HG03469 (cell line): ENCODE data around the gene MRRF.
"Not testable (repeated sequence)": the region's sequence is repeated elsewhere in the genome, so short reads cannot be mapped to it uniquely, and the experiment has no call there.

Experiments used
- ATAC-seq: cut with Tn5 transposase; IDR thresholded peaks from one replicate; pipeline ENCODE4 v1.9.1; 2021; ENCODE audit warnings: mild to moderate bottlenecking, moderate library complexity, moderate number of reproducible peaks; ENCODE audit not compliant: unreplicated experiment

The MRRF gene

DNA sequence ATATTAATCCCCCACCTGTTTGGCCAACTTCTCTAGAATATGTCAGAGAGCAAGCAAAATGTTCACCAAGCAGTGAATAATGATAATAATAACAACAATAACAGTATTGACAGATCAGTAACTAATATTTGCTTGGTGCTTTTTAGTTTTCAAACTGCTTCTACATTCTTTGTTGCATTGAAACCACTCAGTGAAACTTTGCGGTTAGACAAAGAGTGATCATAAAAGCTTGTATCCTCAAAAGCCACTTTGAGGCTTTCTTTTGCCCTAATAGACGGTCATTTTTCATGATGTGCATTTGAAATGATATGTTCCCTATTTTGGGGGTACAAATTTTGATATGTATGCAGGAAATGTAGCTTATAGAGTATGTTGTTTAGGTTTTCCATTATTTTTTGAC lies 62.5 kb downstream of the MRRF start:
- no peak for ATAC-seq

DNA sequence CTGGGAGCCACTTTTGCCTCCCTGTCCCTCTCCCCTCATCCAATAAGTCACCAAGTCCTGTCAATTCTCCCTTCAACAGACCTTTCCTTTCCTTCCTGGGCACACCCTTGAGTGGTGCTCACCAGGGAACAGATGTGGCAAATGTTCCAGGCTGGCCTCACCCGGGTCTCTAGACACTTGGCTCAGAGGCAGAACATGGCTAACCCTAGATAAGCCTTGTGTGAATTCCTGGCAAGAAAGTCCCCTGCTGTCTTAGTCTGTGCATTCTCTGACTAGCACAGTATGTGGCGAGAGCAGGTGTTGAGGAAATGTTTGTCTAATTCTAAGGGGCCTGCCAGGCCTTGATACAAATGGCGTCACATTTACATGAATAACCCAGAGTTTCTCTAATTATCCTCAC lies 64.9 kb downstream of the MRRF start:
- no peak for ATAC-seq

DNA sequence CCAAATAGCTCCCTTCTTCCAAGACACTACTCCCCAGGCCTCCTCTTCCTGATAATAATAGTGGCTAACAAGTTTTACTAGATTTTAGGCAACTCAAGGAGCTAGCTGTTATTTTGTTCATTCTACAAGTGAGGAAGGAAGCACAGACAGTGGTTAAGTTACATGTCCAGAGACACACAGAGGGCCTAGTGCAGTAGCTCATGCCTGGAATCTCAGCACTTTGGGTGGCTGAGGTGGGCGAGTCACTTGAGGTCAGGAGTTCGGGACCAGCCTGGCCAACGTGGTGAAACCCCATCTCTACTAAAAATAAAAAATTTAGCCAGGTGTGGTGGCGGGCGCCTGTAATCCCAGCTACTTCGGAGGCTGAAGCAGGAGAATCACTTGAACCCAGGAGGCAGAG lies 65.8 kb downstream of the MRRF start:
- not testable (repeated sequence) for ATAC-seq

DNA sequence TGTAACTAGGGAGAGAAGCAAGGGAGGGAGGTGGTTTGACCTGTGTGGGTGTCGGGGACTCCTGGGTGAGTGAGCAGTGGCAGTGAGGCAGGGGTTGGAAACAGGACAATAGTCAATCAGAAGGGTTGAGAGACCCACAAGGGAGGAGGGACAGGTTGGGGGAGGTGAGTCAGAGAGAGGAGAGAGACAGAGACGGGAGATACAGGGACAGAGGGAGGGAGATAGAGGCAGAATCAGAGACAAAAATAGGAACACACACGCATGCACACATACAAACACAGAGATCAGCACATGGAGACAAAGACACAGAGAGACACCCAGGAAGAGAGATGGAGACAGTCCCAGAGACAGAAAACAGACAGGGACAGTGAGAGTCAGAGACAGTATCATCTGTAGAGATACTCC lies 66.8 kb downstream of the MRRF start:
- no peak for ATAC-seq

DNA sequence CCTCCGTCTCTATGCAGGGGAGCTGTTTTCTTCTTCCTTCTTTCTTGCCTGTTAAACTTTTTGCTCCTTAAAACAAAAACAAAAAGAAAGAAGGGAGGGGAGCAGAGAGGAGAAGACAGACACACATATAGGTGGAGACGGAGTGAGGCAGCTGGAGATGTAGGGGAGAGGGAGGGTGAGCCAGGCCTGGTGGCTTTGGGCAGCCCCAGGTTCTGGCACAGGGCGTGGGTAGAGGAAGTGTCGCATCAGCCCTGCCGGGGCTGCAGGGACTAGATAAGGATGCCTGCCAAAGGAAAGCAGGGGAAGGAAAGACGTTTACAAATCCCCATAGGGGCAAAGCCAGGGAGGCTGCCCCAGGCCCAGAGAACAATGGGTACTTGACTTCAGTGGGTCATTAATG lies 67.4 kb downstream of the MRRF start:
- no peak for ATAC-seq

DNA sequence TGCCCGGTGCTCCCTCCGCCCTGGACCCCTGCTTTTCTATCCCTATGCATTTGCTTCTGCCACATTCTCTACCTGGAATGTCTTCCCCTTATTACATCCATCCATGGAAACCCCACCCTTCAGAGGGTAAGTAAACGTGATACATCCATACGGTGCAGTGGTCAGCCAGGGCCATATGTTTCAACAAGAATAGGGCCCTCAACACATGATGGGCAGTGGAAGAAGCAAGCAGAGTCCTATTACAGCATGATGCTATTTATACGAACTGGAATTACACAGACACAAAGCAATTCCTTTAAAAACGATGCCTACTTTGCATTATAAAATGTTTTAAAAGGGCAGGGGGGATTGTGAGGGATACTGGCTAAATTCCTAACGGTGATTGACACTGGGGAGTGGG lies 68.0 kb downstream of the MRRF start:
- no peak for ATAC-seq

DNA sequence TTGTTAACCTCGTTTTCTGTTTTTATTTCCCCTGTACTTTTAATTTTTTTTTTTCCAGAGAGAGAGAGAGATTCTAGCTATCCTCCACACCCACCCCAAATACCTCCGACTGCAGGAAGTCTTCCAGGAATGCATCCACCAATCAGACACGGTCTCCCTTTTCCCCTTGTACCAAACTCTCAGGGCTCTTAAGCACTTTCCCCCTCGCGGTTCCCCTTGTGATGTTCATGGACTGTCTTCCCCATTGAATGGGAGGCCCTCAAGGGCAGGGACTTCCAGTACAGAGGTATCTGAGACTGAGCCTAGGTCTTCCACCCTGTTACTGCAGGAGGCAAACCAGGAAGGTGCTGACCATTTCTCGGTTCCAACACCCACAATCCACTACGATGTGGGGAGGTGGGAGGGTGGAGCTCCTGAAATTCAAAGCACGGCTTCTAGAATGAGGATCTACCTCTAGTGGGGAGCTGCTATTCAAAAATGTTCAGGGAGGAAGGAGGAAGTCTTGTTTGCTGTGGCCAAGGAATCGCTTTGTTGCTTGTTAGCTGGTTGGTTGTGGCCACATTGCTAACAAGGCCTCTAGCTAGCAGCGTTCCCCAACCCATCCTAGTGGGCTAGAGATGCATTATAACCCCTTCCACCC lies 68.6 kb downstream of the MRRF start:
- no peak for ATAC-seq

DNA sequence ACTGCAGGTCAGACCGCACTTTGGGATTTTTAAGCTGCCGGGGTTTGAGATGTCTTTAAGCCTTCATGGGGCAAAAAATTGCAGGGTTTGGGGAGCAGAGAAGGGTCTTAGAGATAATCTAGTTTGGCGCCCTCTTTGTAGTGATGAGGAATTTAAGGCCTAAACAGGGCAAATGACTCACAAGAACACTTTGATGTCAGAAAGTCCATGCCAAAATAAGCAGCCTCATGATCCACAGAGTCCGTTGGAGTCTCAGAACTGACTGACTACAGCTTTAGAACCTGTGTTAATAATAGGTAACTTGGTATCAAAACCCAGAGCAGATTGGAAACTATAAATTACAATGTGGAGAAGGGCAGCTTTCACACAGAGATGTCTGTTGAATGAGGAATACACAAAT lies 70.2 kb downstream of the MRRF start:
- no peak for ATAC-seq

DNA sequence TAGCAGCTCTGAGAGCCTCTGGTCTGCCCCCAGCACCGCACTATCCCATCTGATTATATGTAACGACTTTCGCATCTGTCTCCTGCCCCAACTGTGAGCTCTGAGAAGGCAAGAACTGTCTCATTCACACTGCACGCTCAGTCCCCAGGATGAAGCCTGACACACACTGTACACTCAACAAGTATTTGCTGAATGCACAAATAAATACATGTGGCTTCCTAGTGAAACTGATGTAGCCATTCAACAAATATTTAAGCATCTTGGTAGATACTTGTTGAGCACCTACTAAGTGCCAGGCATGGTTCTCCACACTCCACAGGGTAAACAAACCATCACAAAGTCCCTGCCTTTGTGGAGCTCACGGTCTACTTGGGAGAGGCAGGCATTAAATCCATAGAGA lies 71.5 kb downstream of the MRRF start:
- ATAC-seq = no peak

DNA sequence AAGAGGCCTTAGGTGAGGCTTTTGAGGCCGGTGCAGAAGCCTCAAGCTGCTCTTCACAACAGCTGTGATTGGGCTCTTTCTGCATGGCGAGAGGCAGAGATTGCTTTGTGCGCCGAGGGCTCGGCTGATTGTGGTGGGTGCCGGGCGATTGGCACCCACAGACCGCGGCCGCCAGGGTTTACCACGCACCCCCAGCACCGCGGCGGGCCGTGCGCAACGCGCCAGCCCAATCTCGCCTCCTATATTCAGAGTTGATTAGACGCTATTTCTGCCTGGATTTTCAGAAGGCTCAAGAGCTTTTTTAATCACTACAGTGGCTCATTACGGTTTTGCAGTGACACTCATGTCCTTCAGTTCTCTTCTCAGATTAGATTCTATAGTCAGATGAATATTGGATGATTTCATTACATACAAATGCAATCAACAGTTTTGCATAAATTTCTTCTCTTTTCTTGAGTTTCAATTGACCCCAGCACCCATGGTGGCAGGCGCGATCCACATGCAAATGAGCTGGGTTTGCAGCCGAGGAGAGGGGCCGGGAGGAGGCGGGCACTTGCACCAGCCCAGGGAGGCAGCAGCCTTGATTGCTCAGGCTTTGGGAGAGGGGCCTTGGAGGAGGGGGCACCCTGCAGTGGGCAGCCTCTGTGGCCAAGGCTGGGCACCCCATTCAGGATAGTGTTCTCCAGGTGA lies 72.3 kb downstream of the MRRF start:
- ATAC-seq = no peak

DNA sequence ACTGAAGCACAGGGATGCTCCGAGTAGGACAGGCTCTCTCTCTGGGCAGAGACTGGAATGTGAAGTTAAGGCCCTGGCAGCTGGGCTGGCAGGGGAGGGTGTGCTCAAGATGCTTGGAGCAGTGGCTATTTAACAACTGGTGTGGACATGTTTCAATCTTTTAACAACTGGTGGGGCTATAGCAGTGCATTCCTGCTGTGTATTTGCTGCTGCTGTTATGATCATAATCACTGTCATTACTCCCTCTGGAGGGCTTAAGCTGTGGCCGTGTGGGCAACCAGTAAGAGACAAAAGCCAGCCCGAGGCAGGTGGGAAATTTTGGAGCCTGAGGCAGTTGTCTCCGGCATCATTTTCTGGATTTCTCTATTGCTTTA lies 72.9 kb downstream of the MRRF start:
- ATAC-seq = no peak

DNA sequence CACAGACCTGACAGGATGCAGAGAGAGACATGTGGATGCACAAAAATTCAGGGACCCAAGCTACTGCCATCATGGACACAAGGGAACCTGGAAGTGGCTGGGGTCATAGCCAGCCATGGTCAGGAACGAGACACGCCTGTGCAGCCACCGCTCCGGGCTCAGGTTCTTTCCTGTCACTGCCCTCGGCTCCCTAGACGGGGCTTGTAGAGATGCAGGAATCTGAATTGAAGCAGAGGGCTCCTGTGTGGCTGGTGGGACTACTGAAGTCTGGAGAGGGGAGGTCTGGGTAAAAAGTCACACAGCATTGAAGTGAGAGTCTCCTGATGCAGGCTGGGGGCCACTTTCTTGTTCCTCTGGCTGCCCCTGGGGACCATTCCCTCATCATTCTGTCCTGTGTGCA lies 73.9 kb downstream of the MRRF start:
- no peak for ATAC-seq

DNA sequence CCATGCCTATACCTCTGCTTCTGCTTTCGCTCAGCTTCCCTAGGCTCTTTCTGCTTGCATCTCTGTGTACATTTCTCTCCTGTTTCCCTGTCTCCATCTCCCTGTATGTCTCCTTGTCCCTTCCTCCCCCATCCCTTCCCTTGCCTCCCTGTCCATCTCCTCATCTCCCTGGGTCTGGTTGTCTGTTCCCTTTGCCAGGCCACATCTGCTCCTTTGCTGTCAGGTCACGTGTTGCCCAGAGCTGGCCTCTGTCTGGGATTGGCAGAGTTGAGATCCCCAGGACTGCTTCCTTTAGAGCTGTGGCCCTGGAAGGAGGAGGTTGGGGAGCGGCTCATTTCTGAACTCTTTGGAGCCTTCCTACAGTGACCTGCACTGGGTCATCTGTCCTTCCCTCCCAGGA lies 74.3 kb downstream of the MRRF start:
- ATAC-seq = no peak

DNA sequence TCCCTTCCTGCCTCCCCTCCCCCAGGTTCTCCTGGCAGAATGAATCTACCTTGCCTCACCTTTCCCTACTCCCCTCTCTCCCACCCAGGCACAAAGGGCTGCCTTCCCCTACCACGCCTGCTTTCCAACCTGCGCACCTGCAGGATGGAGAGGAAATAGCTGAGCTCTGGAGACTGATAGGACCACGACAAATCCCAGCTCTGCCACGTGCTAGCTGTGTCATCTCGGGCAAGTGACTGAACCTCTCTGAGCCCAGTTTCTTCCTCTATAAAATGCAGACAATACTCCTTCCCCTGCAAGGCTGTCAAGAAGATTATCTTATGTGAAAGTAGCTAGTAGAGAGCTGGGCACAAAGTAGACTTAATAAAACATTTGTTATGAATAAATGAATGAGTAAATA lies 74.9 kb downstream of the MRRF start:
- ATAC-seq = no peak

DNA sequence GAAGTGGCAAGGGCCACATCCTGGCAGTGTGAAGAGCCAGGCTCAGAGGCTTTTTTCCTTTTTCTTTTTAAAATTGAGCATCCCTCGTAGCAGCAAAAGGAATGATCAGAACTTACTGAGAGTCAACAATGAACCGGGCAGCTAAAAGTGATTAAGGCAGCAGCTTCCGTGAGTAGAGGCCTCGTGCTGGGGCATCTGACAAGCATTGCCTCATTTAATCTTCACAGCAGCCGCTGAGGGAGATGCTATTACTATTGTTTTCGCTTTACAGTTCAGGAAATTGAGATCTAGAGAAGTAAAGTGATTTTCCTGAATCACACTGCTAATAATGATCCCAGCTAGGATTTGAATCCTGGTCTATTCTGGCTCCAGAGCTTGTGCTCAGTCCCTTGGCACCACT lies 75.5 kb downstream of the MRRF start:
- no peak for ATAC-seq

DNA sequence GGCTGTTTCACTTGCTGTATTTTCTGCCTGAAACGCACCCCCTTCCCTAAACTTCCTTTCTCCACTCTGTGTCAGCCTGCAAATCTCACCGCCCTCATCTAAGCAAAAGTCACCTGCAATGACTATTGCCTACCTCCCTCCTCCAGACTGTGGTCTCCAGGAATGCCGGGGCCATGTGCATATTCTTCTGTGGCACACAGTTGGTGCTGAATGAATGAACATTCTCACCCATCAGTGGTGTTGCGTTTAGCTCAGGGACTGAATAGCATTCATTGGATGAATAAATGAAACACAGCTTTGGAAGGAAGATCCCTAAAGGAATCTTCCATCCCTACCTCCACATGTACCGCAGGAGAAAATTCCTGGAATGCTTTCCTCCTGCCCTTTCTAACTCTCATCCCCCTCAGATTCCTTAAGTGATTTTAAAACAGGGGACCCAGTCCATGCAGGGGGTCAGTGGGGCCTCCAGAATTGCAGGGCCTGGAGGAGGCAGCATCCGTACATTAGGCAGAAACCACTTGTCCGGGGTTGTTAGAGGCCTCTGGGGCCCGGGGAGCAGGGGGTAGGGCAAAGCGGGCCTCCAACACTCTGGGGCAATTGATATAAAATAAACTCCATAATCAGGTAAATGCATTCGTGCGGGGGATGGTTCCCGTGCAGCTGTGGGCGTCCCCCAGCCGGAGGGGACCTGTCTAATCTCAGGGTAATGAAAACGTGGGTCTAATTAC lies 77.8 kb downstream of the MRRF start:
- ATAC-seq = no peak

DNA sequence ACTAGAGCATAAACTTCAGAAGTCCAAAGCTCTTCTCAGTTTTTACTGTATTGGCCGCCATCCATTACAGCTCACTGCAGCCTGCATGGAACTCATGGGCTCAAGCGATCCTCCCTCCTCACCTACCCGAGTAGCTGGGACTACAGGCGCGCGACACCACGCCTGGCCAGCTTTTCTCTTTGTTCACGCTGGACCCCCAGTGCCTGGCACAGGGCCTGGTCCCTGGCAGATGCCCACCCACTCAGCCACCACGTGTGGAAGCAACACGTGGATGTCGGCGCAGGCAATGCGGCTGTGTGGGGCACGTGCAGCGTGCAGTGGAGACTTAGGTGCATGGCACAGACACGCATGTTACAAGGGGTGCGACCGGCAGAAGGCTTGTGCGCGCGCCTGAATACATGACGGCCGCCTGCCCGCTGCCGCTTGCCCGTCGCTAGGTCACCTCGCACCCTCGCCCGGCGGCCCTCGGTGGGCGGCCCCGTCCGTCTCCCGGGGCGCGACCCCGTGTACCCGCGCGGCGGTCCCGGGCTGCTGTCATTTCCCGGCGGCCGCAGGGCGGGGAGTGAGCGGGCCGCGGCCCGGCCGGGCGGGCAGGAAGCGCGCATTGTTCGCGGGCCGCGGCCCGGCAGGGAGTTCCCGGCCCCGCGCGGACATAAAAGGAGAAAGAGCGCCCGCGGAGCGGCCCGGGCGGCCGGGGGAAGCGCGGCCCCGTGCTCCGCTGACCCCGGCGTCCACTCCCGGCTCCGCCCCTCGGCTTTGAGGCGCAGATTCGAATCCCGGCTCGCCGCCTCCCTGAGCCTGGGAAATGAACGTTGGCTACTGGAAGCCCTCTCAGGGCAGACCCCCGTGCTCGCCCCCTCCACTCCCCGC lies 82.0 kb downstream of the MRRF start:
- ATAC-seq = no peak

DNA sequence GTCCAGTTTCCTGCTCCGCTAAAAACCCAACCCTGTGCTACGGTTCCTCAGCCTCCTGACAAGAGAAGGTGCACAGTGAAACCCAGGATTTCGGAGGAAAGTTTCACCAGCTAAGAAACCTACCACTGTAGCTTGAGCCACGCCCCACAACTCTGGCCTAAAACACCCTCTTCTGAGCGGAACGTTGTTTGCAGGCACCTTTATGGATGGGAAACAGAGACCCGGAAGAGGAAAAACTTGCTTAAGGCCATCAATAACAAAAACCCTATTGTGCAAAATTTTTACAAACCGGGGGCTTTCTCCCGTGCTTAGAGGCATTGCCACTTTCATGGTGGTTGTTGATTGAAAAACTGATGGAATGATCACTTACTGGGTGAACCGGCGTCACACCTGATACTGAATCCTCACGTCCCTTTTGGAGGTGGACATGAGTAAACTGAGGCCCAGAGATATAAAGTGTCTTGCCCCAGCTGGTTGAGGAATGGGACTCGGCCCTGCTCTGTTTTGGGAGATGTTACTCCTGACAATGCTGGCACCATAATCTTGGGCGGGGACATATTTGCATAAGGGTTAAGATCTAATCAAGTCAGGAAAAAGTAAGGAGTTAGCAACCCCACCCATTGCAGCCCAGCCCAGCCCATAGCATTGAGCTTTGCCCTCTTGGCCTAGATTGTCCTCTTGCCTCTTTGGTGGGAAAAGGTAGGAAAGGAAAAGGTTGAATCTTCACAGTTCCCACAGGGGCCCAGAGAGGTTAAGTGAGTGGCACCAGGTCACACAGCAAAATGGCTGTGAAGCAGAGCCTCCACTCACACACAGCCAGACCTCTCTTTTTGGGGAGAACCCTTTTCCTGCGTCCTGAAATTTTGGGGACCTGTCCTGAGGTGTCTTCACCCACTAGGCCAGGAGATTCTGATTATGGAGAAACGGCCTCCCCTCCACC lies 82.9 kb downstream of the MRRF start:
- no peak for ATAC-seq

DNA sequence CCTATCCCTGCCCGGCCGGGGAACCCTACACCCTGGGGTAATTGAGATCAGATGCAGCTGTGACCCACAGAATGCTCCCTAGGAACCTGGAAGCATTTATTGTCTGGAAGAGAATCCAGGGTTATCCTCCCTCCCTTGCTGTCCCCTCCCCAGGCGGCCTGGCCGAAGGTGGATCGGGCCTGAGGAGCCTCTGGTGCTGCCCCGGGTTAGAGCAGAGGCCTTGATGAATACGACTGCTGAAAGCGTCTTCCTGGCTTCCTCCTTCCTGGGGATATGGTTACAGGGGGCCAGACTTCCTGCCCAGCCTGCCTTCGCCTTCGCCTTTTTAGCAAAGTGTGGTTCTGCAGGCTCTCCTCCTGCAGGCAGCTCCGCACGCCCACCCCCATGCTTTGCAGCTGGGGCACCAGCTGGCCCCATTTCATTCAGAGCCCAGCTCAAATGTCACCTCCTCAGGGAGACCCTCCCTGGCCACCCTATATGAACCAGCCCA lies 83.7 kb downstream of the MRRF start:
- no peak for ATAC-seq

DNA sequence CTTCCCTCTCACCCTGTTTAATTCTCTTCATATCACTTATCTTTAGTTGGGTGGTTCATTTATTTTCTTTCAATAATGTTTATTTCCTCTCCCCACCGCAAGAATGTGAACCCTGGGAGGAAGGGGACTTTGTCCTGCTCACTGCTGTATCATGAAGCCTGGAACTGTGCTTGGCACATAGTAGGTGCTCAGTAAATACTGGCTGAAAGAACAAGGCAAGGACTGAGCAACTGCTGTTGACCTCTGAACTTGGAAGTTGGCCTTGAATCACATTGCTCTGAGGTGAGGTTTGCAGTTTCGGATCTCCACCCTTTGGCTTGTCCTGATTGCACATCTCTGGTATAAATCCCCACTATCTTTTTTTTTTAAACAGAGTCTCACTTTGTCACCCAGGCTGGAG lies 84.1 kb downstream of the MRRF start:
- no peak for ATAC-seq
